Left forelimb (tissue), 1 donor: ENCODE measurements around the gene DENND1A.

Experiments
- DNase-seq: peaks from one replicate; pipeline ENCODE4 v3.0.0-alpha.2; 2018; ENCODE audit warnings: low spot score

Gene DENND1A

GRCh38 chr9:123614306-123615263 lies 315.3 kb downstream of the DENND1A start:
- DNase-seq, result no peak

GRCh38 chr9:123611226-123611625 lies 318.7 kb downstream of the DENND1A start:
- DNase-seq, result no peak

- no peak for DNase-seq
These were observed 320.1 kb downstream of the DENND1A start for GRCh38 chr9:123609844-123610243.

- DNase-seq, result no peak
These were observed 321.8 kb downstream of the DENND1A start for GRCh38 chr9:123608104-123608503.

- no peak for DNase-seq
These were observed 322.4 kb downstream of the DENND1A start for GRCh38 chr9:123607479-123607878.

- DNase-seq, result no peak
These were observed 323.8 kb downstream of the DENND1A start for GRCh38 chr9:123606141-123606540.

GRCh38 chr9:123605286-123605685 lies 324.6 kb downstream of the DENND1A start:
- no peak for DNase-seq

- no peak for DNase-seq
These were observed 325.1 kb downstream of the DENND1A start for GRCh38 chr9:123604861-123605260.

- DNase-seq, result no peak
These were observed 328.1 kb downstream of the DENND1A start for GRCh38 chr9:123601828-123602227.

- no peak for DNase-seq
These were observed 330.1 kb downstream of the DENND1A start for GRCh38 chr9:123599781-123600180.

- DNase-seq, result no peak
These were observed 331.9 kb downstream of the DENND1A start for GRCh38 chr9:123597876-123598556.

GRCh38 chr9:123597048-123597447 lies 332.9 kb downstream of the DENND1A start:
- no peak for DNase-seq

GRCh38 chr9:123591283-123591682 lies 338.6 kb downstream of the DENND1A start:
- no peak for DNase-seq

- no peak for DNase-seq
These were observed 339.4 kb downstream of the DENND1A start for GRCh38 chr9:123590499-123590898.

GRCh38 chr9:123589361-123590239 lies 340.3 kb downstream of the DENND1A start:
- no peak for DNase-seq

GRCh38 chr9:123586275-123586674 lies 343.7 kb downstream of the DENND1A start:
- DNase-seq, result no peak

GRCh38 chr9:123584202-123585176 lies 345.4 kb downstream of the DENND1A start:
- DNase-seq, result no peak

GRCh38 chr9:123583646-123584045 lies 346.3 kb downstream of the DENND1A start:
- DNase-seq, result no peak

GRCh38 chr9:123571240-123571639 lies 358.7 kb downstream of the DENND1A start:
- no peak for DNase-seq

GRCh38 chr9:123568691-123569688 lies 360.9 kb downstream of the DENND1A start:
- no peak for DNase-seq
